ENCODE measurements around the gene MBNL1.

DNA sequence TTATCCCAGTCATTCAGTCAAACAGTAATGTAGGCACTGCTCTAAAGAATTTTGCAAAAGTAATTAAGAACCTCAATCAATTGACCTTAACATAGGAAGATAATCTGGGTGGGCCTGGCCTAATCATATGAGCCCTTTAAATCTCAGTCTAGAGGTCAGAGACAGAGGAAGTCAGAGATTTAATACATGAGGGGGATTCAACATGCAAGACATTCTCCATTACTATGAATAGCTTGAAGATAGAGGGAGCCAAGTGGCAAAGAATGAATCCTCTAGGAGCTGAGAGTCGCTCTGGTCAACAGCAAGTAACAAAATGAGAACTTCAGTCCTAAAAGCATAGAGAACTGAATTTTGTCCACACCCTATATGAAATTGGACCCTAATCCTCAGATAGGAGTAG, 39.0 kb upstream of the MBNL1 start:
- TF ChIP-seq, protein P1, sequence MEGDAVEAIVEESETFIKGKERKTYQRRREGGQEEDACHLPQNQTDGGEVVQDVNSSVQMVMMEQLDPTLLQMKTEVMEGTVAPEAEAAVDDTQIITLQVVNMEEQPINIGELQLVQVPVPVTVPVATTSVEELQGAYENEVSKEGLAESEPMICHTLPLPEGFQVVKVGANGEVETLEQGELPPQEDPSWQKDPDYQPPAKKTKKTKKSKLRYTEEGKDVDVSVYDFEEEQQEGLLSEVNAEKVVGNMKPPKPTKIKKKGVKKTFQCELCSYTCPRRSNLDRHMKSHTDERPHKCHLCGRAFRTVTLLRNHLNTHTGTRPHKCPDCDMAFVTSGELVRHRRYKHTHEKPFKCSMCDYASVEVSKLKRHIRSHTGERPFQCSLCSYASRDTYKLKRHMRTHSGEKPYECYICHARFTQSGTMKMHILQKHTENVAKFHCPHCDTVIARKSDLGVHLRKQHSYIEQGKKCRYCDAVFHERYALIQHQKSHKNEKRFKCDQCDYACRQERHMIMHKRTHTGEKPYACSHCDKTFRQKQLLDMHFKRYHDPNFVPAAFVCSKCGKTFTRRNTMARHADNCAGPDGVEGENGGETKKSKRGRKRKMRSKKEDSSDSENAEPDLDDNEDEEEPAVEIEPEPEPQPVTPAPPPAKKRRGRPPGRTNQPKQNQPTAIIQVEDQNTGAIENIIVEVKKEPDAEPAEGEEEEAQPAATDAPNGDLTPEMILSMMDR (conservative IDR thresholded peaks at IDR 0.05; ENCODE audit: low read depth, low read length), result no peak
- TF ChIP-seq CHD1 (IDR thresholded peaks at IDR 0.05; ENCODE audit: low read depth, low read length) (no peak), NFE2L2 (IDR thresholded peaks at IDR 0.05; ENCODE audit: low read depth, low read length) (no peak), SMC3 (IDR thresholded peaks at IDR 0.05; ENCODE audit: low read depth, low read length) (no peak), MAFK (IDR thresholded peaks at IDR 0.05; ENCODE audit: low read depth, low read length) (no peak), USF2 (IDR thresholded peaks at IDR 0.05; ENCODE audit: low read depth, low read length) (no peak), POLR2A (IDR thresholded peaks at IDR 0.05; ENCODE audit: low read depth, low read length) (no peak)
